Body of pancreas (tissue), 4 donors: ENCODE data around the gene SLC12A5. TPM values are rescaled to one million over a fixed set of nuclear protein-coding genes. Genes with fewer than 3 reads are reported as not detected.

Experiments
- ATAC-seq: fragments of 150-250 bp; one replicate; pipeline ENCODE4 v1.9.1; 2016
- DNase-seq, 4 donors: peaks; one replicate each; pipeline ENCODE4 v3.0.0-alpha.2; 2019
- H3K27ac ChIP-seq, 4 donors: fragments of 200-600 bp; sonication (generic); 1 replicate in 3 of 4; 2 replicates in 1 of 4; pipeline versions ENCODE4 v1.5.1 to v1.6.1; 2016 to 2019; ENCODE audit warnings: mild to moderate bottlenecking in 1 of 4, mixed read lengths in 1 of 4, moderate library complexity in 1 of 4
- H3K27me3 ChIP-seq, 2 donors: fragments of 200-600 bp; sonication (generic); one replicate each; pipeline ENCODE4 v1.6.0; 2016; ENCODE audit warnings: mild to moderate bottlenecking in 1 of 2
- H3K36me3 ChIP-seq, 2 donors: fragments of 200-600 bp; sonication (generic); replicated peaks in 1 of 2; 2 replicates each; pipeline ENCODE4 v1.5.1; 2016; ENCODE audit warnings: low read depth in 2 of 2; ENCODE audit not compliant: insufficient read depth in 1 of 2
- H3K4me1 ChIP-seq: fragments of 200-600 bp; sonication (generic); one replicate; pipeline ENCODE4 v1.6.0; 2016
- H3K4me3 ChIP-seq, 2 donors: fragments of 200-600 bp; sonication (generic); 1 replicate in 1 of 2; 2 replicates in 1 of 2; pipeline ENCODE4 v1.5.1; 2016 to 2019
- H3K9me3 ChIP-seq, 3 donors: fragments of 200-600 bp; sonication (generic); 1 replicate in 2 of 3; 2 replicates in 1 of 3; pipeline ENCODE4 v1.5.1; 2016
- POLR2A ChIP-seq, 3 donors: fragments of 450-650 bp; IDR thresholded peaks; one replicate each; pipeline ENCODE4 v1.6.1; 2016; ENCODE audit warnings: antibody characterized with exemption in 3 of 3, mild to moderate bottlenecking in 2 of 3
- WGBS, 2 donors: methylation state at CpG; one replicate each; pipeline ENCODE4 v1.1.5; 2017; 5-methylcytosine and 5-hydroxymethylcytosine counted together
- intact Hi-C: fragments of 100-400 bp; cut with DNase I; formaldehyde crosslinking; loops from one replicate; pipeline ENCODE4 v1.15.1; 2023
- total RNA-seq, 2 donors: library from RNA; depleted of rRNA; stranded (reverse); fragments of >200 nt; gene quantifications; one replicate each; pipeline ENCODE4 v1.1.0, GENCODE V29; 2016
- TF ChIP-seq, protein P1 (sequence below), 7 experiments: fragments of 450-650 bp in 4 of 7; fragments of 200-600 bp in 3 of 7; sonication (generic) in 3 of 7; IDR thresholded peaks; one replicate each; pipeline ENCODE4 v1.5.1; 2016 to 2019; ENCODE audit warnings: antibody characterized with exemption in 7 of 7

Gene SLC12A5
- total RNA-seq, 2 donors from 2014 or later = not detected

DNA sequence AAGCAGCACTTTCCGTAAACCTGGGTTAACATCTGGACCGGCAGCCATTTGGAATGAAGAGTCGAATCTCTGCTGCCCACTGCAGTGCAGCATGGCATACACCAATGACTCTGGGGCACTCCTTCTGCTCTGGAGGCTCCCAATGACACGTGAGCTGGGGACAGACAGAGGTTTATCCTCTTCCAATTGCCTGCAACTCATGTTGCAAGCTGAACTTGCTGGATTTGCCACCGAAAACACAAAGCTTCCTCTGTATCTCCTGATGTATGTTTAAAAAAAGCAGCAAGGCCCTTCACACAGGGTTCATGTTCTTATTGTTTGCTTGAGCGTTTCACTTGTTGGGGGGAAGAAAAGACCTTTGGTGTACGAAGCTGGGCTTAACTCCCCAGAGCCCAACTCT lies 49.9 kb downstream of the SLC12A5 start:
- Histone ChIP-seq H3K4me1 (peaks cover 18% of the 10 kb centered on the region), H3K9me3 (no peaks in the 10 kb centered on the region), H3K36me3 (peaks cover 0 to 13% of the 10 kb centered on the region in 2 donors), H3K4me3 (no peak overlapping the region), H3K27ac (no peak overlapping the region), H3K27me3 (no peaks in the 10 kb centered on the region)
- ATAC-seq (no peak), DNase-seq (no peak)
- intact Hi-C loops = no loop called here
- TF ChIP-seq, protein P1, sequence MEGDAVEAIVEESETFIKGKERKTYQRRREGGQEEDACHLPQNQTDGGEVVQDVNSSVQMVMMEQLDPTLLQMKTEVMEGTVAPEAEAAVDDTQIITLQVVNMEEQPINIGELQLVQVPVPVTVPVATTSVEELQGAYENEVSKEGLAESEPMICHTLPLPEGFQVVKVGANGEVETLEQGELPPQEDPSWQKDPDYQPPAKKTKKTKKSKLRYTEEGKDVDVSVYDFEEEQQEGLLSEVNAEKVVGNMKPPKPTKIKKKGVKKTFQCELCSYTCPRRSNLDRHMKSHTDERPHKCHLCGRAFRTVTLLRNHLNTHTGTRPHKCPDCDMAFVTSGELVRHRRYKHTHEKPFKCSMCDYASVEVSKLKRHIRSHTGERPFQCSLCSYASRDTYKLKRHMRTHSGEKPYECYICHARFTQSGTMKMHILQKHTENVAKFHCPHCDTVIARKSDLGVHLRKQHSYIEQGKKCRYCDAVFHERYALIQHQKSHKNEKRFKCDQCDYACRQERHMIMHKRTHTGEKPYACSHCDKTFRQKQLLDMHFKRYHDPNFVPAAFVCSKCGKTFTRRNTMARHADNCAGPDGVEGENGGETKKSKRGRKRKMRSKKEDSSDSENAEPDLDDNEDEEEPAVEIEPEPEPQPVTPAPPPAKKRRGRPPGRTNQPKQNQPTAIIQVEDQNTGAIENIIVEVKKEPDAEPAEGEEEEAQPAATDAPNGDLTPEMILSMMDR (IDR thresholded peaks at IDR 0.05) = no peak
- no peak for TF ChIP-seq POLR2A (IDR thresholded peaks at IDR 0.05)
- WGBS, 2 donors = 84 to 91% methylated on average over 4 to 7 of the region's 7 CpGs

GRCh38 chr20:46081074-46081473 lies 52.1 kb downstream of the SLC12A5 start:
- ATAC-seq (no peak), DNase-seq (no peak)
- intact Hi-C loops = no loop called here
- Histone ChIP-seq H3K4me1 (peaks cover 39% of the 10 kb centered on the region), H3K27me3 (no peaks in the 10 kb centered on the region), H3K9me3 (no peaks in the 10 kb centered on the region), H3K4me3 (no peak overlapping the region), H3K27ac (no peak overlapping the region), H3K36me3 (peaks cover 0 to 7% of the 10 kb centered on the region in 2 donors)
- WGBS, 2 donors = 64 to 88% methylated on average over 1 of the region's 1 CpG
- TF ChIP-seq, protein P1 (IDR thresholded peaks at IDR 0.05) = no peak
- no peak for TF ChIP-seq POLR2A (IDR thresholded peaks at IDR 0.05)

- ATAC-seq (no peak), DNase-seq (no peak)
- Histone ChIP-seq H3K27me3 (no peaks in the 10 kb centered on the region), H3K36me3 (peaks cover 0 to 4% of the 10 kb centered on the region in 2 donors), H3K4me1 (peaks cover 58% of the 10 kb centered on the region), H3K4me3 (no peak overlapping the region), H3K27ac (no peak overlapping the region), H3K9me3 (no peaks in the 10 kb centered on the region)
- WGBS, 2 donors = 58 to 72% methylated on average over 6 of the region's 6 CpGs
- TF ChIP-seq, protein P1 (IDR thresholded peaks at IDR 0.05) = no peak
- TF ChIP-seq POLR2A (IDR thresholded peaks at IDR 0.05) = no peak
- intact Hi-C loops = no loop called here
Observed at GRCh38 chr20:46083101-46083500, 54.1 kb downstream of the SLC12A5 start.

DNA sequence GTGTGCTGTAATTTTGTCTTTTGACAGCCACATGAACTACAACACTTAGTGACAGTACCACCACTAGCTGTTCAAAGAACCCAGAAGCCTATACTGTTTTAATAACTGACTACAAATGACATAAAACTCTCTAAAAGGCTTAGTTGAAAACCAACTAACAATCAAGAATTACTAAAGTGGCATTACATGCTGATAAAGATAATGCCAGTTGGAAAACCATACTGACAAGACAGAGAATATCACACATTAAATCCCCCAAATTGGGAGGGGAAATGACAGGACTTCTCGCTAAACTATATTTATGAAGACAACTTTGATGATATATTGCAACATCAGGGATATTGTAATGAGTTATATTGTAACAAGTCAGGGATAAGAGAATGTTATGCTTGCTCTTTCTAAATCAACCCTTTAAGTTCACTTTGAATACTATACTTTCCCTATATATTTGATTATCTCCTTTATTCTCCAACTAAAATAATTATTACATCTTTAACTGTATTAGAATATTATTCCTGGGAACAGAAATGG lies 54.6 kb downstream of the SLC12A5 start:
- no peaks in the 10 kb centered on the region for H3K9me3 ChIP-seq
- no peak overlapping the region for H3K27ac ChIP-seq
- peaks cover 0 to 4% of the 10 kb centered on the region in 2 donors for H3K36me3 ChIP-seq
- no peak overlapping the region for H3K4me3 ChIP-seq
- intact Hi-C loops = no loop called here
- no peak for TF ChIP-seq POLR2A (IDR thresholded peaks at IDR 0.05)
- TF ChIP-seq, protein P1 (IDR thresholded peaks at IDR 0.05) = no peak
- no peak for ATAC-seq
- H3K27me3 ChIP-seq = no peaks in the 10 kb centered on the region
- WGBS, 2 donors = 76 to 83% methylated on average over 1 of the region's 1 CpG
- no peak for DNase-seq
- peaks cover 63% of the 10 kb centered on the region for H3K4me1 ChIP-seq

- no peak for DNase-seq
- intact Hi-C loops = no loop called here
- peak overlapping the region in 1 of 4 donors; percentile 26 for H3K27ac ChIP-seq
Observed at GRCh38 chr20:46084805-46085178, 55.8 kb downstream of the SLC12A5 start.

More at GRCh38 chr20:46084805-46085178, 55.8 kb downstream of the SLC12A5 start:
- Histone ChIP-seq H3K9me3 (no peaks in the 10 kb centered on the region), H3K4me1 (peaks cover 63% of the 10 kb centered on the region), H3K4me3 (no peak overlapping the region), H3K36me3 (no peaks in the 10 kb centered on the region), H3K27me3 (no peaks in the 10 kb centered on the region)
- no peak for TF ChIP-seq POLR2A (IDR thresholded peaks at IDR 0.05)
- 88 to 90% methylated on average over 3 of the region's 3 CpGs for WGBS, 2 donors
- ATAC-seq = no peak
